NCI-H2227 (cell line): Measurements from ENCODE around the gene MISP3.

Source experiments
- DNase-seq: peaks from one replicate; lab custom pipeline; 2025; ENCODE audit not compliant: unreplicated experiment; lab: John Stamatoyannopoulos, UW

MISP3 gene

DNA sequence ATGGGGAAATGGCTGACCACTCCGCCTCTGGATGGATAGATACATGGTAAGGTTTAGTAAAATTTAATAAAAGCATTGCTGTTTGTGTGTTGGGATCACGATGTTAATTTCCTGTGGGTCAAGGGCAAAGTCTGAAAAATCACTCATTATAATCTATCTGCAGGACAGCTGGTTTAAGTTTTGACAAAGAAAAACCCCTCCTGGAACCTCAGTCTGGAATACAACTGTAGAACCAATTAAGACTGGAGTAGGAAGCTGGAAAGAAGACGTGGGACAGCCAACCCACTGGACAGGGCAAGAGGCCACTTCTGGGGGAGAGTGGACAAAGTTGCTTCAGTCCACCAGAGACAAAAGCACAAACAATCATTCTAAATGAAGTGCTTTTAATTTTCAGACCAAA, 46.6 kb downstream of the MISP3 start:
- no peak for DNase-seq

DNA sequence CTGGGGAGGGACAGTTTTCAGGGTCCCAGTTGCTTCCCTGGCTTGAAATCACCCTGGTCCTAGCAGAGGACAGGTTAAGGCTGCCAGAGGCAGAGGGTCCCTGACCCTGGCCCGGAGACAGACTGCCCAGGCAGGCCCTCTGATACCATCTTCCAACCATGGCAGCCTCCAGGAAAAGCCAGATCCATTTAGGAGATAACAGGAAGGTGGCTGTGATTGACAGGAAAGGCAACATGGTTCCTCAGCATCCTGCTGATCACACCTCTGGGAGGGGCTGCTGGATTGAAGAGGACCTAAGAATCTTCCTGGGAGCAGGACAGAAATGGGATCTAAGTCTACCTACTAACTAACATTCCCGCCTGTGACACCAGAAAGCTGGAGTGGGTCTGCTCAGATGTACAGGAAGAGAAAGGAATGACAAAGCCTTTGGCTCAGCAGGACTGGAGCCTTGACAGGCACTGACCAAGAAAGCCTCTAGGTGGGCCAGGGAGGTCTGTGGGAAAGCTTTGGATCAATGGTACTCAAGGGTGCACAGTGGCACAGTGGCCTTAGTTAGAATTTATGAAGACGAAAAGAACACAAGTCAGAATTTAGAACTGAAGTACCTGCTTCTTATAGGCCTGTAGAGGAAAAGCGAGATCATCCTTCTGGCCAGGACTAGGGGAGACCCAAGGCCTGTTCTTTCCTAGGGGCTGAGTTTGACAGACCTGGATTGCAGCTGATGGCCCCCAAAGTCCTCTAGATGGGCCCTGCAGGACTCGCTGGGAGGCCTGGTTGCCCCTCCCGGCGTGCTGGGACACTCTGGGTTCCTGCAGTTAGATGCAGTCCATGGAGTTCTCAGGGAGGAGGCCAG, 47.3 kb downstream of the MISP3 start:
- DNase-seq: no peak

GRCh38 chr19:14120497-14120780, 47.9 kb downstream of the MISP3 start:
- no peak for DNase-seq

GRCh38 chr19:14122924-14123323, 50.3 kb downstream of the MISP3 start:
- no peak for DNase-seq
